SU-DHL-6 (cell line): Measurements from ENCODE around the gene PTPRA.

Experiments used
- H2AFZ ChIP-seq: fragments of 200-600 bp; sonication (generic); 2 replicates; pipeline ENCODE4 v1.6.1; 2014; ENCODE audit warnings: low read depth, mild to moderate bottlenecking, moderate library complexity, mixed read lengths, antibody characterized with exemption, low read length; ENCODE audit not compliant: severe bottlenecking
- H3F3A ChIP-seq: fragments of 200-600 bp; shearing (Covaris generic); 2 replicates; pipeline ENCODE4 v1.6.0; 2016; ENCODE audit warnings: antibody characterized with exemption, mild to moderate bottlenecking; ENCODE audit not compliant: insufficient read depth
- H3K27ac ChIP-seq: fragments of 200-600 bp; sonication (generic); 2 replicates; pipeline ENCODE4 v1.5.1; 2016; ENCODE audit warnings: low read depth, mild to moderate bottlenecking, low read length, moderate library complexity, mixed read lengths
- H3K27me3 ChIP-seq: fragments of 200-600 bp; sonication (generic), shearing (Covaris generic); 2 replicates; pipeline ENCODE4 v1.6.0; 2014; ENCODE audit warnings: mild to moderate bottlenecking, low read length
- H3K36me3 ChIP-seq: fragments of 200-600 bp; sonication (generic); 2 replicates; pipeline ENCODE4 v1.6.1; 2014; ENCODE audit warnings: mild to moderate bottlenecking, low read length, mixed read lengths
- H3K4me2 ChIP-seq: fragments of 300-600, 200-600 bp; shearing (Covaris generic), sonication (generic); 2 replicates; pipeline ENCODE4 v1.6.0; 2014; ENCODE audit warnings: low read length, low read depth, mild to moderate bottlenecking; ENCODE audit not compliant: poor library complexity, severe bottlenecking
- H3K4me3 ChIP-seq: fragments of 200-600 bp; sonication (generic); 2 replicates; pipeline ENCODE4 v1.5.1; 2014; ENCODE audit warnings: antibody characterized with exemption, low read length, mild to moderate bottlenecking, mixed read lengths; ENCODE audit not compliant: insufficient read depth, poor library complexity, severe bottlenecking
- H3K79me2 ChIP-seq: fragments of 200-600 bp; sonication (generic); 2 replicates; pipeline ENCODE4 v1.6.1; 2014; ENCODE audit warnings: mild to moderate bottlenecking, low read length, moderate library complexity; ENCODE audit not compliant: insufficient read depth
- H3K9ac ChIP-seq: fragments of 200-600 bp; sonication (generic); 2 replicates; pipeline ENCODE4 v1.7.0; 2014; ENCODE audit warnings: mild to moderate bottlenecking, low read length
- H3K9me2 ChIP-seq: fragments of 200-600 bp; sonication (generic); replicated peaks from 2 replicates; pipeline ENCODE4 v1.6.1; 2014; ENCODE audit warnings: low read length; ENCODE audit not compliant: insufficient read depth
- H3K9me3 ChIP-seq: fragments of 200-600 bp; sonication (generic); 2 replicates; pipeline ENCODE4 v1.6.1; 2014; ENCODE audit warnings: low read length, mixed read lengths; ENCODE audit not compliant: insufficient read depth
- H4K20me1 ChIP-seq: fragments of 200-600 bp; sonication (generic); 2 replicates; pipeline ENCODE4 v1.6.1; 2014; ENCODE audit warnings: low read depth, mild to moderate bottlenecking, antibody characterized with exemption, low read length, moderate library complexity, mixed read lengths
- CTCF ChIP-seq: fragments of 200-600 bp; sonication (generic); IDR thresholded peaks from one replicate; pipeline ENCODE4 v1.5.1; 2017; ENCODE audit warnings: antibody characterized with exemption, mild to moderate bottlenecking, low read length, moderate library complexity; ENCODE audit not compliant: insufficient read depth, poor library complexity, severe bottlenecking
- EZH2phosphoT487 ChIP-seq: fragments of 200-600 bp; sonication (generic), shearing (Covaris generic); conservative IDR thresholded peaks from 2 replicates; pipeline ENCODE4 v1.6.1; 2018; ENCODE audit warnings: mild to moderate bottlenecking, antibody characterized with exemption, low read length, moderate library complexity, mixed read lengths

PTPRA gene

GRCh38 chr20:2918096-2919049, 45.1 kb downstream of the PTPRA start:
- peaks cover 47% of the 10 kb centered on the region for H3K79me2 ChIP-seq
- no peak overlapping the region for H3K9ac ChIP-seq
- H3K9me2 ChIP-seq, result no peaks in the 10 kb centered on the region
- no peaks in the 10 kb centered on the region; the same call in 1 of the 2 replicates for H4K20me1 ChIP-seq
- H3K27me3 ChIP-seq, result no peaks in the 10 kb centered on the region
- H3K4me3 ChIP-seq, result no peak overlapping the region
- TF ChIP-seq CTCF (no peak), EZH2phosphoT487 (no peak)
- H3K27ac ChIP-seq, result no peak overlapping the region
- H2AFZ ChIP-seq, result no peak overlapping the region
- no peak overlapping the region for H3K4me2 ChIP-seq
- no peaks in the 10 kb centered on the region for H3K36me3 ChIP-seq
- H3K9me3 ChIP-seq, result no peaks in the 10 kb centered on the region
- H3F3A ChIP-seq, result peaks cover 2% of the 10 kb centered on the region; the same call in 1 of the 2 replicates

- H3K27ac ChIP-seq, result no peak overlapping the region
- TF ChIP-seq CTCF (no peak), EZH2phosphoT487 (no peak)
- H3K4me2 ChIP-seq, result no peak overlapping the region
- no peaks in the 10 kb centered on the region for H3K27me3 ChIP-seq
- no peaks in the 10 kb centered on the region for H3K9me3 ChIP-seq
- H3K9me2 ChIP-seq, result no peaks in the 10 kb centered on the region
- peaks cover 47% of the 10 kb centered on the region for H3K79me2 ChIP-seq
- no peak overlapping the region for H3K9ac ChIP-seq
- H3K36me3 ChIP-seq, result no peaks in the 10 kb centered on the region
- H4K20me1 ChIP-seq, result no peaks in the 10 kb centered on the region; the same call in 1 of the 2 replicates
- peaks cover 2% of the 10 kb centered on the region; the same call in 1 of the 2 replicates for H3F3A ChIP-seq
- no peak overlapping the region for H3K4me3 ChIP-seq
- H2AFZ ChIP-seq, result no peak overlapping the region
These were observed 46.4 kb downstream of the PTPRA start for GRCh38 chr20:2919518-2920245.

GRCh38 chr20:2920473-2920872, 47.2 kb downstream of the PTPRA start:
- no peak for TF ChIP-seq CTCF
- no peak for TF ChIP-seq EZH2phosphoT487
- Histone ChIP-seq H2AFZ (no peak overlapping the region), H4K20me1 (no peaks in the 10 kb centered on the region; the same call in 1 of the 2 replicates), H3K4me2 (no peak overlapping the region), H3K9me2 (no peaks in the 10 kb centered on the region), H3K27ac (no peak overlapping the region), H3K4me3 (no peak overlapping the region), H3K9me3 (no peaks in the 10 kb centered on the region), H3K36me3 (no peaks in the 10 kb centered on the region), H3K9ac (no peak overlapping the region), H3F3A (peaks cover 2% of the 10 kb centered on the region; the same call in 1 of the 2 replicates), H3K79me2 (peaks cover 47% of the 10 kb centered on the region), H3K27me3 (no peaks in the 10 kb centered on the region)
